Camera-type eye (tissue), 1 donor: ENCODE results near the gene SERPINB10. TPM values are rescaled to one million over a fixed set of nuclear protein-coding genes. Genes with fewer than 3 reads are reported as not detected.

Experiments used
- total RNA-seq: library from RNA; depleted of rRNA; stranded (reverse); fragments of >200 nt; gene quantifications from one replicate; pipeline ENCODE4 v1.2.3, GENCODE V29; 2014

The SERPINB10 gene
- 1.3 TPM for total RNA-seq

DNA sequence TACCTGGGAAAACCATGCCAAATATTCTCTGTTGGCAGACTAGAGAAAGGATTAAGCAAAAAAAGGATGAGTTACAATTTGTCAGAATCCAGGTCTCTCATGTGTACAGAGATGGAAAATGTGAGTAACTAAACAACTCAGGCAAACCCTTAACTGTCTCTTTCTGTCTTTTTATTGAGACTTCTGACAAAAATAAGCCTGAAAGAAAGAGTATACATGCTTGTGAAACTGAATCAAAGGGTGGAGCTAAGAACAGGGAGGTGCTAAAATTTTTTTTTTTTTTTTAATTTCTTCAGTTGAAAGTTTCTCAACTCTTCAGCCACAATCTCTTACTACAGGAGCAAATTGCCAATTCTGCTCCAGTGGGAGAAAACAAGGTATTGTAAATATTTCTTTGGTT is at the start of gene SERPINB10:
SERPINB10 (plus strand) TSS at position 295 of the 400 bp plus-strand sequence. CDS start 7,553 bp downstream, outside the sequence.

GRCh38 chr18:63887424-63887823 is 20.3 kb upstream of the SERPINB10 start, which contains the start of gene SERPINB2:
SERPINB2 (plus strand) TSS chr18:63887705; CDS start chr18:63891445, 3,740 bp downstream.

DNA sequence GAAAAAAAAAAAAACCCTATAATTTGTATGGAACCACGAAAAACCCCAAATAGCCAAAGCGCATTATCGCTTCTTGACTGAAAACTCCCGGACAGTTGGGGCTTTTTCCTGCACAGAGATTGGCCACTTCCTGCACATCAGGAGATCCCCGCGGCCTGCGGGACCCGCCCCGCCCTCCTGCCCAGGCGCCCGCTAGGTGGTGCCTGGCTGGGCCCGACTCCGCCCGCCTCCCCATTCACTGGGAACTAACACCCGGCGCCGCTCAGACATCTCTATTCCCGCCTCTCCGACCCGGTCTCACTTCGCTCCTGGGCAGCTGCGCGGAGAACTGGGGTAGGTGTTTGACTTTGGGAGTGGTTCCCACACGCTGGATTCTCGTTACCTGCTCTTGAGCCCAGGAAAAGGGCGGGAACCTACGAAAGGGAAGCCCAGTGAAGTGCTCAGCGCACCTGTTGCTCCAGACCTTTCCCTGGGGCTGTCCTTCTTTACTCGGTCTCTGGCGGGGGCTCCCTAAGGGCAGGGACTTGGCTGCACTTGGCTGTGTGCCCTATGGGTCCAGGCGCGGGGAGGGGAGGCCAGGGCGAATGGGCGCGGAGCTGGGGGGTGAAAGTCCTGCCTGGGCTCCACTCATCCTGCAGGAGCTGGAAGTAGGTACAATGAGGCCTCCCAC is 41.4 kb downstream of the SERPINB10 start, which contains the start of gene HMSD:
HMSD (plus strand) TSS at position 234 of the 670 bp plus-strand sequence. CDS start 4,155 bp downstream, outside the sequence.

GRCh38 chr18:63969942-63970808 is 62.4 kb downstream of the SERPINB10 start, which contains the start of gene SERPINB8:
SERPINB8 (plus strand) TSS chr18:63970081; CDS start chr18:63978309, 8,228 bp downstream.

Other genes with a start within 250 kb of the SERPINB10 start
- gene SERPINB3, start 246.1 kb upstream of the SERPINB10 start, total RNA-seq = not detected
- gene SERPINB11, start 205.0 kb upstream of the SERPINB10 start, total RNA-seq = 0.93 TPM
- gene SERPINB7, start 132.5 kb upstream of the SERPINB10 start, total RNA-seq = not detected
- gene SERPINB2, start 20.3 kb upstream of the SERPINB10 start, total RNA-seq = 2.0 TPM
- 2.8 TPM for gene HMSD, start 41.3 kb downstream of the SERPINB10 start, total RNA-seq
- 3.8 TPM for gene SERPINB8, start 62.1 kb downstream of the SERPINB10 start, total RNA-seq
- gene LINC00305, start 241.1 kb downstream of the SERPINB10 start, total RNA-seq = not detected